DOHH2 (cell line): ENCODE data around the gene SLC3A2.
A peak's percentile ranks its signal among the peaks of the same experiment; 100 is the strongest.

Experiments used
- H3F3A ChIP-seq: fragments of 200-600 bp; sonication (generic), shearing (Covaris generic); 2 replicates; pipeline ENCODE4 v1.6.0; 2016; ENCODE audit warnings: antibody characterized with exemption, mild to moderate bottlenecking; ENCODE audit not compliant: control insufficient read depth, insufficient read depth
- H3K27ac ChIP-seq: fragments of 200-600 bp; sonication (generic); 2 replicates; pipeline ENCODE4 v1.5.1; 2014; ENCODE audit warnings: low read depth, mild to moderate bottlenecking, low read length, moderate library complexity
- H3K27me3 ChIP-seq: fragments of 200-600 bp; sonication (generic); 2 replicates; pipeline ENCODE4 v1.6.1; 2014; ENCODE audit warnings: mild to moderate bottlenecking, low read length, mixed read lengths; ENCODE audit not compliant: control insufficient read depth
- H3K36me3 ChIP-seq: fragments of 200-600 bp; sonication (generic); 2 replicates; pipeline ENCODE4 v1.6.1; 2014; ENCODE audit warnings: mild to moderate bottlenecking, low read length, moderate library complexity, mixed read lengths; ENCODE audit not compliant: control insufficient read depth
- H3K4me1 ChIP-seq: fragments of 200-600 bp; sonication (generic); 2 replicates; pipeline ENCODE4 v1.6.1; 2014; ENCODE audit warnings: mild to moderate bottlenecking, low read length, mixed read lengths; ENCODE audit not compliant: control insufficient read depth
- H3K4me2 ChIP-seq: fragments of 200-600 bp; sonication (generic); 2 replicates; pipeline ENCODE4 v1.6.0; 2014; ENCODE audit warnings: mild to moderate bottlenecking, low read length, moderate library complexity
- H3K4me3 ChIP-seq: fragments of 200-600 bp; sonication (generic); 2 replicates; pipeline ENCODE4 v1.5.1; 2014; ENCODE audit warnings: mild to moderate bottlenecking, low read length, mixed read lengths
- H3K79me2 ChIP-seq: fragments of 200-600 bp; sonication (generic); 2 replicates; pipeline ENCODE4 v1.6.1; 2014; ENCODE audit warnings: mild to moderate bottlenecking, low read length, mixed read lengths; ENCODE audit not compliant: control insufficient read depth
- H3K9me2 ChIP-seq: fragments of 200-600 bp; sonication (generic); replicated peaks from 2 replicates; pipeline ENCODE4 v1.6.1; 2014; ENCODE audit warnings: mild to moderate bottlenecking, low read length, mixed read lengths; ENCODE audit not compliant: control insufficient read depth
- H3K9me3 ChIP-seq: fragments of 200-600 bp; sonication (generic); 2 replicates; pipeline ENCODE4 v1.6.1; 2014; ENCODE audit warnings: antibody characterized with exemption, low read length, mixed read lengths; ENCODE audit not compliant: control insufficient read depth, insufficient read depth
- H4K20me1 ChIP-seq: fragments of 200-600 bp; sonication (generic); 2 replicates; pipeline ENCODE4 v1.6.0; 2014; ENCODE audit warnings: low read depth, mild to moderate bottlenecking, antibody characterized with exemption, low read length, moderate library complexity; ENCODE audit not compliant: control insufficient read depth, insufficient read depth
- EZH2phosphoT487 ChIP-seq: fragments of 200-600 bp; sonication (generic); IDR thresholded peaks from 2 replicates; pipeline ENCODE4 v1.6.1; 2017; ENCODE audit warnings: borderline replicate concordance, mild to moderate bottlenecking, antibody characterized with exemption, low read length, moderate library complexity, mixed read lengths
- TF ChIP-seq, protein P1 (sequence below): fragments of 200-600 bp; sonication (generic); IDR thresholded peaks from one replicate; pipeline ENCODE4 v1.5.1; 2014; ENCODE audit warnings: antibody characterized with exemption, mild to moderate bottlenecking, low read depth, low read length; ENCODE audit not compliant: poor library complexity, severe bottlenecking

The SLC3A2 gene

DNA sequence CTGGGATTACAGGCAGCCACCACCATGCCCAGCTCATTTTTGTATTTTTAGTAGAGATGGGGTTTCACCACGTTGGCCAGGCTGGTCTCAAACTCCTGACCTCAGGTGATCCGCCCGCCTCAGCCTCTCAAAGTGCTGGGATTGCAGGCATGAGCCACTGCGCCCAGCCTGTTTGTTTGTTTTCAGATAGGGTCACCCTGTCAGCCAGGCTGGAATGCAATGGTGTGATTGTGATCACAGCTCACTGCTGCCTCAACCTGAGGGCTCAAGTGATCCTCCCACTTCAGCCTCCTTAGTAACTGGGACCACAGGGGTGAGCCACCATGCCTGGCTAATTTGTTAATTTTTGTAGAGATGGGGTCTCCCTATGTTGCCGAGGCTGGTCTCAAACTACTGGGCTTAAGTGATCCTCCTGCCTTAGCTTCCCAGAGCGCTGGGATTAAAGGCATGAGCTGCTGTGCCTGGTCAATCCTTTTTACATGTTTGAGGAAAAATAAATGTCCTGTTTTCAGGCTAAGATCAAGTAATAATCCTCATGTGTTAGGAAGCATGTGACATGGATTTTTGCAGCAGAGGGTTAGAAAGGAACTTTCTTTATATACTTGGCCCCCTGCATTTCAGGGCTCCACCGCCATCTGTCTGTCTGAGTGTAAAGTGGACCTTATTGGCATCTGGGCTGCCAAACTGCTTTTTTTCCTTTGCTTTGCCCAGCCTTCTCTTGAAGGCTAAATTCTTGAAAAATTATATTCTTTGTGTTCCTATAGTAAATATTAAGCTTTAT, 4.8 kb upstream of the SLC3A2 start:
- Histone ChIP-seq H3K27me3 (no peaks in the 10 kb centered on the region), H3F3A (peaks cover 27% of the 10 kb centered on the region), H3K4me1 (peaks cover 14% of the 10 kb centered on the region), H3K27ac (no peak overlapping the region), H3K36me3 (peaks cover 67% of the 10 kb centered on the region), H3K4me3 (no peak overlapping the region), H3K9me3 (no peaks in the 10 kb centered on the region), H3K9me2 (no peaks in the 10 kb centered on the region), H3K4me2 (no peak overlapping the region), H3K79me2 (peaks cover 89% of the 10 kb centered on the region), H4K20me1 (peaks cover 4% of the 10 kb centered on the region)
- TF ChIP-seq, protein P1, sequence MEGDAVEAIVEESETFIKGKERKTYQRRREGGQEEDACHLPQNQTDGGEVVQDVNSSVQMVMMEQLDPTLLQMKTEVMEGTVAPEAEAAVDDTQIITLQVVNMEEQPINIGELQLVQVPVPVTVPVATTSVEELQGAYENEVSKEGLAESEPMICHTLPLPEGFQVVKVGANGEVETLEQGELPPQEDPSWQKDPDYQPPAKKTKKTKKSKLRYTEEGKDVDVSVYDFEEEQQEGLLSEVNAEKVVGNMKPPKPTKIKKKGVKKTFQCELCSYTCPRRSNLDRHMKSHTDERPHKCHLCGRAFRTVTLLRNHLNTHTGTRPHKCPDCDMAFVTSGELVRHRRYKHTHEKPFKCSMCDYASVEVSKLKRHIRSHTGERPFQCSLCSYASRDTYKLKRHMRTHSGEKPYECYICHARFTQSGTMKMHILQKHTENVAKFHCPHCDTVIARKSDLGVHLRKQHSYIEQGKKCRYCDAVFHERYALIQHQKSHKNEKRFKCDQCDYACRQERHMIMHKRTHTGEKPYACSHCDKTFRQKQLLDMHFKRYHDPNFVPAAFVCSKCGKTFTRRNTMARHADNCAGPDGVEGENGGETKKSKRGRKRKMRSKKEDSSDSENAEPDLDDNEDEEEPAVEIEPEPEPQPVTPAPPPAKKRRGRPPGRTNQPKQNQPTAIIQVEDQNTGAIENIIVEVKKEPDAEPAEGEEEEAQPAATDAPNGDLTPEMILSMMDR, result no peak
- no peak for TF ChIP-seq EZH2phosphoT487

DNA sequence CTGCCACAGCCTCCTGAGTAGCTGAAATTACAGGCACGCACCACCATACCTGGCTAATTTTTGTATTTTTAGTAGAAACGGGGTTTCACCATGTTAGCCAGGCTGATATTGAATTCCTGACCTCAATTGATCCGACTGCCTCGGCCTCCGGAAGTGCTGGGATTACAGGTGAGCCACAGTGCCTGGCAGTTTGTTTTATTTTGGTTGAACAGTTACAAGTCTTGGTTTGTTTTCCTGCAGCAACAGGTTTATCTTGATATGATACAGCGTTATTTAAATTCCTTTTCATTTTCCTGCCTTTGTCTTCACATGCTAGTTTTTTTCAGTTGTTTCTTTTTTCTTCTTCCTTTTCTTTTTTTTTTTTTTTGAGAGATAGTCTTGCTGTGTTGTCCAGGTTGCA, 4.0 kb upstream of the SLC3A2 start:
- Histone ChIP-seq H3K9me2 (no peaks in the 10 kb centered on the region), H3K4me2 (no peak overlapping the region), H3F3A (peaks cover 26% of the 10 kb centered on the region), H3K27me3 (no peaks in the 10 kb centered on the region), H3K4me1 (peaks cover 15% of the 10 kb centered on the region), H3K4me3 (no peak overlapping the region), H3K27ac (no peak overlapping the region), H4K20me1 (peaks cover 4% of the 10 kb centered on the region), H3K9me3 (no peaks in the 10 kb centered on the region), H3K79me2 (peaks cover 89% of the 10 kb centered on the region), H3K36me3 (peaks cover 73% of the 10 kb centered on the region)
- TF ChIP-seq, protein P1, result no peak
- TF ChIP-seq EZH2phosphoT487, result no peak

DNA sequence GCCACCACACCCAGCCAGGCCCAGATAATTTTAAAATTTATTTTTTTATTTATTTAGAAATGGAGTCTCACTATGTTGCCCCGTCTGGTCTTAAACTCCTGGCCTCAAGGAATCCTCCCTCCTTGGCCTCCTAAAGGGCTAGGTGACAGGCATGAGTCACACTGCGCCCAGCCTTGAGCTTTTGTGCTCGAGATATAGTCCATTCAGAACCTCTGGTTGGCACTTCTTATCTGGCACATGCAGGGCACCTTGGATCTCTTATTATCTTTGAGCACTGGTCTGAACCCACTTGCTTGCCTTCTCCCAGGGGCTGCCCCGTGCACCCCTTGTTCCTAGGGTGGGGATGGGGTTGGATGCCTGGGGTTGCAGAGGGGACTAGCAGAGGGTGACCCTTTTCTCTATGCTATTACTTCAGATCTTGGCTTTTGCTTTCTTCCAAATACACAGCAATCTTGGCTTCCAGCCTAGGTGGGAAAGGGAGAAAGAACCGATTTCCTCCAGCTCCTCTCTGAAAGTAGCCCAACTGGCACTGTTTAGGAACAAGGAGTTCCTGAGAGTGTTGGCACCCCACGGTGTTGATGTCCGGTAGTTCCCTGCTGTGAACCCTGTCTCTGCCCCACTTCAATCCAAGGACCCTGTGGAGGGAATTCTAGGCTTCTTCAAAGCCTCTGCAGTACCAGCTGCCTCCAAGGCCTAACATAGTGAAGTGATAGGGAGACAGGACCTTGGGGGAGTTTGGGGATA, 1.3 kb upstream of the SLC3A2 start:
- Histone ChIP-seq H3K4me3 (peak overlapping the region; percentile 92), H3K4me1 (peaks cover 30% of the 10 kb centered on the region), H4K20me1 (peaks cover 4% of the 10 kb centered on the region), H3K27ac (peak overlapping the region; percentile 69; the same call in 1 of the 2 replicates), H3K9me3 (no peaks in the 10 kb centered on the region), H3K27me3 (no peaks in the 10 kb centered on the region), H3K4me2 (peak overlapping the region; percentile 99), H3K79me2 (peaks cover 91% of the 10 kb centered on the region), H3K36me3 (peaks cover 80% of the 10 kb centered on the region), H3F3A (peaks cover 22% of the 10 kb centered on the region), H3K9me2 (no peaks in the 10 kb centered on the region)
- TF ChIP-seq EZH2phosphoT487, result no peak
- TF ChIP-seq, protein P1, result no peak
